HUES64 (cell line): ENCODE measurements around the gene SPATA17.

Source experiments
- H3K27ac ChIP-seq: 2 replicates; pipeline ENCODE4 v1.7.0; 2013; ENCODE audit warnings: low read depth, low read length, inconsistent platforms
- H3K27me3 ChIP-seq: 2 replicates; pipeline ENCODE4 v1.6.1; 2013; ENCODE audit warnings: mild to moderate bottlenecking, low read length; ENCODE audit not compliant: insufficient read depth
- H3K36me3 ChIP-seq: 2 replicates; pipeline ENCODE4 v1.6.1; 2013; ENCODE audit warnings: mild to moderate bottlenecking, low read length; ENCODE audit not compliant: insufficient read depth
- H3K4me1 ChIP-seq: 2 replicates; pipeline ENCODE4 v1.6.1; 2013; ENCODE audit warnings: mild to moderate bottlenecking, low read length, moderate library complexity; ENCODE audit not compliant: insufficient read depth
- H3K4me3 ChIP-seq: 2 replicates; pipeline ENCODE4 v1.5.1; 2013; ENCODE audit warnings: mild to moderate bottlenecking, low read length, moderate library complexity
- H3K9ac ChIP-seq: 2 replicates; pipeline ENCODE4 v1.6.1; 2013; ENCODE audit warnings: mild to moderate bottlenecking, low read depth, low read length
- H3K9me3 ChIP-seq: 2 replicates; pipeline ENCODE4 v1.6.1; 2013; ENCODE audit warnings: low read depth, low read length; ENCODE audit not compliant: insufficient read depth
- WGBS: fragments of 150-250, 120-280 bp; methylation state at CpG from one replicate; pipeline ENCODE4 v1.1.7; 2013; ENCODE audit warnings: missing lambda C conversion rate; 5-methylcytosine and 5-hydroxymethylcytosine counted together

SPATA17 gene

DNA sequence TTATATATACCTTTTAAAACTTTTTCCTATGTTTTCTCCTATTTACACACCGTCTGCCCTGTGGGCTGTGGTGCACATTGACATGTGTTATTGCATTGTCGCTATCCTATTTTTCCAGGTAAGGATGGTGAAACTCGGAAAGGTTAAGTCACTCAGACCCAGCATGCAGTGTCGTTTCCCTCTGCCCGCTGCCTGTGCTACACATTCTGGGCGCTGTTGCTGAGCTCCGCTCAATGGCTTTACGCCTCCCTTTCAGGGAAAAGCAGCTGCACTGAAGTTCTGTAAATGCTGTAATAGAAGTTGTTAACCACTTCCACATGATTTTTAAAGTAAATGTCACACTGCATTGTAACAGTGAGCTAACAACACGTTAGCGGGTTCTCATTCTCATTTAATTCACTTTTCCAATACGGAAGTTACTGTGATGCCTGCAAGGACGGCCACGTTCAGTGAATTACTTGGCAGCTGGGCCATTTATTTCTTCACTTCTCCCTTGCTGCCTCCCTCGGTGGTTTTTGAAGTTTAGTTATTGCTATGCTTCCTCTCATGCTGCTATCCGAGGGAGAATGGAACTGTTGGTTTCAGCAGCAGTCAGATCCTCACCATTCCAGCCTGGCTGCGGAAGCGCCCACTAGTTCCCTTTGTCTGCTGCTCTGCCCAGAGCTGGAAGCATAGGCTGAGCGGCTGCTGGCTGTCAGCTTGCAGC lies 288.7 kb downstream of the SPATA17 start:
- H3K9me3 ChIP-seq, result no peaks in the 10 kb centered on the region
- H3K36me3 ChIP-seq, result no peaks in the 10 kb centered on the region
- no peak overlapping the region for H3K9ac ChIP-seq
- no peaks in the 10 kb centered on the region for H3K4me1 ChIP-seq
- H3K27ac ChIP-seq, result no peak overlapping the region
- H3K27me3 ChIP-seq, result peaks cover 16% of the 10 kb centered on the region
- 87% methylated on average over 17 of the region's 18 CpGs for WGBS
- H3K4me3 ChIP-seq, result no peak overlapping the region
